Measurements from ENCODE around the gene NUDT9.
A peak's percentile ranks its signal among the peaks of the same experiment; 100 is the strongest.

The NUDT9 gene

DNA sequence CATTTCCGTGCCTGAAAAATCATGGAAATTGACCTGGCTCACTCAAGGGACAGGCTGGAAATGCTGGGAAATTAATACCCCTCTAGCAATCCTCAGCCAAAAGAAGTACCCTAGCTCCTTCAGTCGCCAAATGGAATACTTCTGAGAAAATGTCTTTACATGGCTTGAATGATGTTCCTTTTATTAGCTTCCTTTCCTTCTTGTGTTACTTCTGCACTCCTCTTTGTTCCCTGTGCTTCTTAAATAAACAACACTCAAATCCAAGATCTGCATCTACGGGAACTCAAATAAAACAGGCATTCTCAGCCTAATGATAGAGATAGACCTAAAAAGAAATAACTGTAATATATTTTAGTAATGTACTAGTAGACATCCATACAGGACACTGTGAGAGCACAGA lies 70.7 kb downstream of the NUDT9 start:
- Histone ChIP-seq H3K27me3 (replicated peaks; ENCODE audit: insufficient read depth, low read length) (no peaks in the 10 kb centered on the region), H4K20me1 (ENCODE audit: insufficient read depth, low read length) (no peaks in the 10 kb centered on the region), H3K4me3 (ENCODE audit: low read length) (no peak overlapping the region), H3K9me2 (replicated peaks; ENCODE audit: insufficient read depth, low read length) (no peaks in the 10 kb centered on the region), H3K4me1 (ENCODE audit: low read length) (peaks cover 11% of the 10 kb centered on the region), H3K9me3 (replicated peaks; ENCODE audit: insufficient read depth, low read length) (no peaks in the 10 kb centered on the region), H3K9ac (ENCODE audit: low read length) (no peak overlapping the region), H3K27ac (ENCODE audit: low read length) (no peak overlapping the region), H3K36me3 (replicated peaks; ENCODE audit: insufficient read depth, low read length) (no peaks in the 10 kb centered on the region), H2AFZ (ENCODE audit: low read length) (no peak overlapping the region), H3F3A (ENCODE audit: insufficient read depth, low read length) (no peaks in the 10 kb centered on the region), H3K79me2 (ENCODE audit: low read length) (no peaks in the 10 kb centered on the region), H3K4me2 (ENCODE audit: low read depth, low read length) (no peak overlapping the region)
- TF ChIP-seq EZH2phosphoT487 (IDR thresholded peaks at IDR 0.05; ENCODE audit: low read length) = no peak
- TF ChIP-seq EZH2 (optimal IDR thresholded peaks at IDR 0.05; ENCODE audit: low read depth, low read length) = no peak
- TF ChIP-seq, protein P1, sequence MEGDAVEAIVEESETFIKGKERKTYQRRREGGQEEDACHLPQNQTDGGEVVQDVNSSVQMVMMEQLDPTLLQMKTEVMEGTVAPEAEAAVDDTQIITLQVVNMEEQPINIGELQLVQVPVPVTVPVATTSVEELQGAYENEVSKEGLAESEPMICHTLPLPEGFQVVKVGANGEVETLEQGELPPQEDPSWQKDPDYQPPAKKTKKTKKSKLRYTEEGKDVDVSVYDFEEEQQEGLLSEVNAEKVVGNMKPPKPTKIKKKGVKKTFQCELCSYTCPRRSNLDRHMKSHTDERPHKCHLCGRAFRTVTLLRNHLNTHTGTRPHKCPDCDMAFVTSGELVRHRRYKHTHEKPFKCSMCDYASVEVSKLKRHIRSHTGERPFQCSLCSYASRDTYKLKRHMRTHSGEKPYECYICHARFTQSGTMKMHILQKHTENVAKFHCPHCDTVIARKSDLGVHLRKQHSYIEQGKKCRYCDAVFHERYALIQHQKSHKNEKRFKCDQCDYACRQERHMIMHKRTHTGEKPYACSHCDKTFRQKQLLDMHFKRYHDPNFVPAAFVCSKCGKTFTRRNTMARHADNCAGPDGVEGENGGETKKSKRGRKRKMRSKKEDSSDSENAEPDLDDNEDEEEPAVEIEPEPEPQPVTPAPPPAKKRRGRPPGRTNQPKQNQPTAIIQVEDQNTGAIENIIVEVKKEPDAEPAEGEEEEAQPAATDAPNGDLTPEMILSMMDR (IDR thresholded peaks at IDR 0.05; ENCODE audit: low read length) = no peak
- no peak for DNase-seq

- DNase-seq = no peak
- no peaks in the 10 kb centered on the region for H4K20me1 ChIP-seq (ENCODE audit: insufficient read depth, low read length)
- H3K9me3 ChIP-seq (replicated peaks; ENCODE audit: insufficient read depth, low read length) = no peaks in the 10 kb centered on the region
- H3K4me3 ChIP-seq (ENCODE audit: low read length) = no peak overlapping the region
- H3K4me2 ChIP-seq (ENCODE audit: low read depth, low read length) = no peak overlapping the region
- no peaks in the 10 kb centered on the region for H3K79me2 ChIP-seq (ENCODE audit: low read length)
- no peaks in the 10 kb centered on the region for H3F3A ChIP-seq (ENCODE audit: insufficient read depth, low read length)
- no peaks in the 10 kb centered on the region for H3K27me3 ChIP-seq (replicated peaks; ENCODE audit: insufficient read depth, low read length)
- TF ChIP-seq EZH2phosphoT487 (IDR thresholded peaks at IDR 0.05; ENCODE audit: low read length) = no peak
- no peak for TF ChIP-seq EZH2 (optimal IDR thresholded peaks at IDR 0.05; ENCODE audit: low read depth, low read length)
- TF ChIP-seq, protein P1 (IDR thresholded peaks at IDR 0.05; ENCODE audit: low read length) = peak; percentile 44
- no peaks in the 10 kb centered on the region for H3K9me2 ChIP-seq (replicated peaks; ENCODE audit: insufficient read depth, low read length)
- 0 out of 2 replicates have a peak, but pooled peaks cover 5% of the 10 kb centered on the region for H3K4me1 ChIP-seq (ENCODE audit: low read length)
- no peak overlapping the region for H3K9ac ChIP-seq (ENCODE audit: low read length)
- H3K27ac ChIP-seq (ENCODE audit: low read length) = no peak overlapping the region
- no peak overlapping the region for H2AFZ ChIP-seq (ENCODE audit: low read length)
- H3K36me3 ChIP-seq (replicated peaks; ENCODE audit: insufficient read depth, low read length) = no peaks in the 10 kb centered on the region
These were observed 74.8 kb downstream of the NUDT9 start for GRCh38 chr4:87497159-87497558.

DNA sequence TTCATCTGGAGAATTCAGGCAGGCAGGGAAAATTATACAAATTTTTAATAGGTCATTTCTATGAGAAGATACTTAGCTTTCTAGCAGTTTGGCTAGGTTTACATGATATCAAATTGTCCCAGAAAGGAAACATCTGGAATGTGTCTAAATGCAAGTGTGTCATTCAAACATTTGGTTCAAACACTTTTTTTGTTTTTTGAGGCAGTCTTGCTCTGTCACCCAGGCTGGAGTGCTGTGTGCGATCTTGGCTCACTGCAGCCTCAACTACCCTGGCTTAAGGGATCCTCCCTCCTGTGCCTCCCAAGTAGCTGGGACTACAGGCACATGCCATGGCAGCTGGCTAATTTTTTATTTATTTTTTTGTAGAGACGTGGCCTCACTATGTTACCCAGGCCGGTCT lies 75.2 kb downstream of the NUDT9 start:
- no peaks in the 10 kb centered on the region for H3K9me2 ChIP-seq (replicated peaks; ENCODE audit: insufficient read depth, low read length)
- H3K27me3 ChIP-seq (replicated peaks; ENCODE audit: insufficient read depth, low read length) = no peaks in the 10 kb centered on the region
- no peak overlapping the region for H3K27ac ChIP-seq (ENCODE audit: low read length)
- H4K20me1 ChIP-seq (ENCODE audit: insufficient read depth, low read length) = no peaks in the 10 kb centered on the region
- TF ChIP-seq EZH2 (optimal IDR thresholded peaks at IDR 0.05; ENCODE audit: low read depth, low read length) (no peak), EZH2phosphoT487 (IDR thresholded peaks at IDR 0.05; ENCODE audit: low read length) (no peak)
- TF ChIP-seq, protein P1 (IDR thresholded peaks at IDR 0.05; ENCODE audit: low read length) = no peak
- 0 out of 2 replicates have a peak, but pooled peaks cover 5% of the 10 kb centered on the region for H3K4me1 ChIP-seq (ENCODE audit: low read length)
- no peak overlapping the region for H3K9ac ChIP-seq (ENCODE audit: low read length)
- no peaks in the 10 kb centered on the region for H3K9me3 ChIP-seq (replicated peaks; ENCODE audit: insufficient read depth, low read length)
- no peaks in the 10 kb centered on the region for H3K36me3 ChIP-seq (replicated peaks; ENCODE audit: insufficient read depth, low read length)
- DNase-seq = no peak
- no peaks in the 10 kb centered on the region for H3K79me2 ChIP-seq (ENCODE audit: low read length)
- no peak overlapping the region for H3K4me2 ChIP-seq (ENCODE audit: low read depth, low read length)
- no peaks in the 10 kb centered on the region for H3F3A ChIP-seq (ENCODE audit: insufficient read depth, low read length)
- no peak overlapping the region for H2AFZ ChIP-seq (ENCODE audit: low read length)
- H3K4me3 ChIP-seq (ENCODE audit: low read length) = no peak overlapping the region

Data from MM.1S (cell line).